SH-SY5Y (cell line): Measurements from ENCODE around the gene PPP3R1.

ENCODE experiments used
- GATA2 ChIP-seq: IDR thresholded peaks from 2 replicates; pipeline ENCODE4 v1.6.1; 2011; ENCODE audit warnings: mild to moderate bottlenecking, low read depth, low read length
- GATA3 ChIP-seq: IDR thresholded peaks from 2 replicates; pipeline ENCODE4 v1.6.1; 2011; ENCODE audit warnings: low read depth, mild to moderate bottlenecking, low read length, moderate library complexity

DNA sequence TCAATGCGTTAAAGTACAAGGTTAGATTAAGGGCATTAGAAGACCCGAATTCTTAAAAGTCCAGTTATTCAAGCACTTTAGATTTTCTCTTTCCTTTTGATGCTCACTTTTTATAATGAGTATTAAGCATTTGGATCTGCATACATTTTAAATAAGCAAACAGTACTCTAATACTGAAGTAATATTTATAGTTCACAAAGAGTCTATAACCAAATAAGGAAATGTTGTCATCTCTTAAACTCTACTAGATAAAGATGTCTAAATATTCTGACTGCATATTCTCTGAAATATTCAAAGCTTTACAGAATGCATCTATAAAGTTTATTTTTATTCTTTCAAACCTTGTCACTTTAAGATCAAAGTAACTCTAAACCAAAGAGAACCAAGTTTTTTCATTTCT is 25.5 kb downstream of the PPP3R1 start:
- TF ChIP-seq GATA3 (no peak), GATA2 (no peak)
